ENCODE data around the gene PIGZ. TPM values are rescaled to one million over a fixed set of nuclear protein-coding genes. Genes with fewer than 3 reads are reported as not detected.
"Not testable (repeated sequence)": the region's sequence is repeated elsewhere in the genome, so short reads cannot be mapped to it uniquely, and the experiment has no call there.

PIGZ gene
- total and polyA plus RNA-seq, 2 donors from 2014 or later: 1.4 to 3.5 TPM

DNA sequence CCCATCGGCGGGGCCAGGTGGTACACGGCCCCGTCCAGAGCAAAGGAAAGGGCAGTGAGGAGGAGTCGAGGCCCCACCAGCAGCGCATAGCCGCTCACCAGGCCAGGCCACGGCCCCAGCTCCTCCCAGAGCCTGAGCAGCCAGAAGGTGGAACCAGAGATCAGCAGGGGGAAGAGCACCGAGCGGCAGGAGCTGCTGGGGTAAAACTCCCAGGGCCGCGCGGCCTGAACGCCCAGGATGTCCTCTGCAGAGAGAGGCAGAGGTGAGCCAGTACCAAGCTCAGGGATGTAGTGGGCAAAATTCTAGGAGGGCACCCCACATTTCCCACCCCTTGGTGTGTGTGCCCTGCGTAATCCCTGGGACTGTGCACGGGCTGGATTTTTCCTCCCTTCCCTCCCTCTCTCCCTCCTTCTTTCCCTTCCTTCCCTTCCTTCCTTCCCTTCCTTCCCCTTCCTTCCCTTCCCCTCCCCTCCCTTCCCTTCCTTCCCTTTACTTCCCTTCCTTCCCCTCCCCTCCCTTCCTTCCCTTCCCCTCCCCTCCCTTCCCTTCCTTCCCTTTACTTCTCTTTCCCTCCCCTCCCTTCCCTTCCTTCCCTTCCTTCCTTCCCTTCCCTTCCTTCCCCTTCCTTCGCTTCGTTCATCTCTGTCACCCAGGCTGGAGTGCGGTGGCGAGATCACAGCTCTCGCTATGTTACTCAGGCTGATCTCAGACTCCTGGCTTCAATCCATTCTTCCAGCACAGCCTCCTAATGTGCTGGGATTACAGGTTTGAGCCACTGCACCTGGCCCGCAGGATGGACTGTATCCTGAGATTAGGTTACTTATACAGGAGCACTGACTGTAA, 20.0 kb downstream of the PIGZ start:
- DNase-seq (peak in 3 of 5 donors; percentile 18 to 72 (median 49)), FAIRE-seq (no peak)
- intact Hi-C loops (cut with DNase I): no loop called here
- Histone ChIP-seq H3K9ac (ENCODE audit: low read length in 3 of 3) (no peak overlapping the region), H3K27ac (ENCODE audit: low read depth in 2 of 2, low read length in 2 of 2) (no peak overlapping the region), H3K4me1 (ENCODE audit: control insufficient read depth in 2 of 3, insufficient read depth in 2 of 3, low read depth in 1 of 3, low read length in 3 of 3) (peaks cover 0 to 2% (median 1%) of the 10 kb centered on the region in 3 donors), H3K4me3 (ENCODE audit: low read length in 3 of 3) (no peak overlapping the region), H3K36me3 (ENCODE audit: control insufficient read depth in 2 of 3, insufficient read depth in 3 of 3, low read length in 3 of 3) (no peaks in the 10 kb centered on the region), H3K9me3 (ENCODE audit: control insufficient read depth in 2 of 3, insufficient read depth in 1 of 3, low read length in 3 of 3) (no peaks in the 10 kb centered on the region), H3K27me3 (ENCODE audit: control insufficient read depth, insufficient read depth, low read length) (no peaks in the 10 kb centered on the region)
- TF ChIP-seq, protein P1, sequence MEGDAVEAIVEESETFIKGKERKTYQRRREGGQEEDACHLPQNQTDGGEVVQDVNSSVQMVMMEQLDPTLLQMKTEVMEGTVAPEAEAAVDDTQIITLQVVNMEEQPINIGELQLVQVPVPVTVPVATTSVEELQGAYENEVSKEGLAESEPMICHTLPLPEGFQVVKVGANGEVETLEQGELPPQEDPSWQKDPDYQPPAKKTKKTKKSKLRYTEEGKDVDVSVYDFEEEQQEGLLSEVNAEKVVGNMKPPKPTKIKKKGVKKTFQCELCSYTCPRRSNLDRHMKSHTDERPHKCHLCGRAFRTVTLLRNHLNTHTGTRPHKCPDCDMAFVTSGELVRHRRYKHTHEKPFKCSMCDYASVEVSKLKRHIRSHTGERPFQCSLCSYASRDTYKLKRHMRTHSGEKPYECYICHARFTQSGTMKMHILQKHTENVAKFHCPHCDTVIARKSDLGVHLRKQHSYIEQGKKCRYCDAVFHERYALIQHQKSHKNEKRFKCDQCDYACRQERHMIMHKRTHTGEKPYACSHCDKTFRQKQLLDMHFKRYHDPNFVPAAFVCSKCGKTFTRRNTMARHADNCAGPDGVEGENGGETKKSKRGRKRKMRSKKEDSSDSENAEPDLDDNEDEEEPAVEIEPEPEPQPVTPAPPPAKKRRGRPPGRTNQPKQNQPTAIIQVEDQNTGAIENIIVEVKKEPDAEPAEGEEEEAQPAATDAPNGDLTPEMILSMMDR (IDR thresholded peaks at IDR 0.05; ENCODE audit: borderline replicate concordance, extremely low read depth, insufficient read depth): no peak

DNA sequence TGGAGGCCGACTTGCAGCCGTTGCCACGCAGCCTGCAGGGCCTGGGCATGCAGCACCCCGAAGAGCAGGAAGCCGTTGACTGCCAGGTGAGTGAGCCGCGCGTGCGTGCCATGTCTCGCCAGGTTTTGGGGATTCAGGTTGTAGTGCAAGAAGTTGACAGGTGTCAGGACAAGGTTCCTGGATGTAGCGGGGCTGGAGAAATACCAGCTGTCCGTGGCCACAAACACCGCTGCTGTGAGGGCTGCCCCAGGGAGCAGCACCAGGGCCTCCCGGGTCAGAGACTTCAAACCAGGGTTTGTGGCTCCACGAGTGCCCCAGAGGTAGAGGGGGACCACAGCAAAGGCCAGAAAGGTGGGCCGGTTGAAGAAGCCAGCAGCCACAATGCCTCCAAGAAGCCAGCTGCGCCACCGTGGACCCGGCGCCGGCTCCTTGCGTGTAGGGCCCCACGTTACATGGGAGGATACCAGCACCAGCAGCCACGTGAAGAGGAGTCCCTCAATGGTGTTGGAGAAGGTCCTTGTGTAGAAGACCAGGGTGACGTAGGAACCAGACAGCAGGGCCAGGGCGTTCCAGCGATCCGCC, 20.7 kb downstream of the PIGZ start:
- intact Hi-C loops (cut with DNase I): no loop called here
- no peaks in the 10 kb centered on the region for H3K27me3 ChIP-seq (ENCODE audit: control insufficient read depth, insufficient read depth, low read length)
- peaks cover 0 to 9% (median 7%) of the 10 kb centered on the region in 3 donors for H3K4me1 ChIP-seq (ENCODE audit: control insufficient read depth in 2 of 3, insufficient read depth in 2 of 3, low read depth in 1 of 3, low read length in 3 of 3)
- no peak overlapping the region for H3K9ac ChIP-seq (ENCODE audit: low read length in 3 of 3)
- H3K36me3 ChIP-seq (ENCODE audit: control insufficient read depth in 2 of 3, insufficient read depth in 3 of 3, low read length in 3 of 3): no peaks in the 10 kb centered on the region
- DNase-seq (no peak), FAIRE-seq (no peak)
- H3K4me3 ChIP-seq (ENCODE audit: low read length in 3 of 3): no peak overlapping the region
- H3K27ac ChIP-seq (ENCODE audit: low read depth in 2 of 2, low read length in 2 of 2): no peak overlapping the region
- TF ChIP-seq, protein P1 (IDR thresholded peaks at IDR 0.05; ENCODE audit: borderline replicate concordance, extremely low read depth, insufficient read depth): no peak
- no peaks in the 10 kb centered on the region for H3K9me3 ChIP-seq (ENCODE audit: control insufficient read depth in 2 of 3, insufficient read depth in 1 of 3, low read length in 3 of 3)

DNA sequence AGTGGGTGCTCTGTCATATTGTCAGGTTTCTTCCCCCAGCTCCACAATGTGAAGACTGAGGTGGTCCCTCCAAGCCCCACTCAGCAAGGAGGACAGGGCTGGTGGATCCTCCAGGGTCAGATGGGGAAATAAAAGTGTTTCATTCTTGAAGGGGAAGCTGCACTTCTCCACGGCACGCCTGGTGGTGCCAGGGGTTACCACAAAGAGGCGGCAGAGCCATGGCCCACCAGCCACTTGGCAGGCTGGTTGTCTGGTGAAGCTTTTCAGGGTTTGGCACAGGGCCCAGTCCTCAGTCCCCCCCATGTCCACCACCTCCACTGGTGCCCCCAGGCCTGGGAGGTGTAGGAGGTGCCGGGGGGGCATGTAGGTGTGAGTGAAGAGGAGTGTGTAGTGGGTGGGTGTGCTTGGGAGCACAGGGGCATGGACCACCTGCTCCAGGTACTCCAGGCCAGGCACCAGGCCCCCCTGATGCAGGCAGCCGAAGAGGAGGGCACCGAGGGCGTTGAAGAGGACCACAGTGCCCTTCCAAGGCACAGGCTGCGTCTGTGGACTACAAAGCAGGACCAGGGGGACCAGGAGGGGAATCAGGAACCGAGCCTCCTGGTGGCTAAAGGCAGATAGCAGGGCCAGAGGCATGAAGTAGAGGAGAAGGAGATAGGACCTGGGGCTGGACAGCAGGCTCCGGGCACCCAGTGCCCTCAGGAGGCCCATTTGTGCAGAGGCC, 21.3 kb downstream of the PIGZ start:
- Histone ChIP-seq H3K4me3 (ENCODE audit: low read length in 3 of 3) (no peak overlapping the region), H3K27ac (ENCODE audit: low read depth in 2 of 2, low read length in 2 of 2) (no peak overlapping the region), H3K27me3 (ENCODE audit: control insufficient read depth, insufficient read depth, low read length) (no peaks in the 10 kb centered on the region), H3K36me3 (ENCODE audit: control insufficient read depth in 2 of 3, insufficient read depth in 3 of 3, low read length in 3 of 3) (no peaks in the 10 kb centered on the region), H3K4me1 (ENCODE audit: control insufficient read depth in 2 of 3, insufficient read depth in 2 of 3, low read depth in 1 of 3, low read length in 3 of 3) (peaks cover 0 to 9% (median 7%) of the 10 kb centered on the region in 3 donors), H3K9me3 (ENCODE audit: control insufficient read depth in 2 of 3, insufficient read depth in 1 of 3, low read length in 3 of 3) (no peaks in the 10 kb centered on the region), H3K9ac (ENCODE audit: low read length in 3 of 3) (no peak overlapping the region)
- intact Hi-C loops (cut with DNase I): no loop called here
- TF ChIP-seq, protein P1 (IDR thresholded peaks at IDR 0.05; ENCODE audit: borderline replicate concordance, extremely low read depth, insufficient read depth): no peak
- FAIRE-seq: no peak
- no peak for DNase-seq

DNA sequence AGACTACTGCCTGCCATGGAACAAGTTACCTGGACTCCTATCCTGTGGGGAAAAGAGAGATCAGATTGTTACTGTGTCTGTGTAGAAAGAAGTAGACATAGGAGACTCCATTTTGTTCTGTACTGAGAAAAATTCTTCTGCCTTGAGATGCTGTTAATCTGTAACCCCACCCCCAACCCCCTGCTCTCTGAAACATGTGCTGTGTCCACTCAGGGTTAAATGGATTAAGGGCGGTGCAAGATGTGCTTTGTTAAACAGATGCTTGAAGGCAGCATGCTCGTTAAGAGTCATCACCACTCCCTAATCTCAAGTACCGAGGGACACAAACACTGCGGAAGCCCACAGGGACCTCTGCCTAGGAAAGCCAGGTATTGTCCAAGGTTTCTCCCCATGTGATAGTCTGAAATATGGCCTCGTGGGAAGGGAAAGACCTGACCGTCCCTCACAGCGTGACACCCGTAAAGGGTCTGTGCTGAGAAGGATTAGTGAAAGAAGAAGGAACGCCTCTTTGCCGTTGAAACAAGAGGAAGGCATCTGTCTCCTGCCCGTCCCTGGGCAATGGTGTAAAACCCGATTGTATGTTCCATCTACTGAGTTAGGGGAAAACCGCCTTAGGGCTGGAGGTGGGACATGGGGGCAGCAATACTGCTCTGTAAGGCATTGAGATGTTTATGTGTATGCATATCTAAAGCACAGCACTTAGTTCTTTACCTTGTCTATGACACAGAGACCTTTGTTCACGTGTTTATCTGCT, 24.4 kb downstream of the PIGZ start:
- FAIRE-seq; DNase-seq; H3K4me3 ChIP-seq (ENCODE audit: low read length in 3 of 3); H3K27me3 ChIP-seq (ENCODE audit: control insufficient read depth, insufficient read depth, low read length); H3K27ac ChIP-seq (ENCODE audit: low read depth in 2 of 2, low read length in 2 of 2); H3K9ac ChIP-seq (ENCODE audit: low read length in 3 of 3); intact Hi-C loops (cut with DNase I); H3K9me3 ChIP-seq (ENCODE audit: control insufficient read depth in 2 of 3, insufficient read depth in 1 of 3, low read length in 3 of 3); H3K36me3 ChIP-seq (ENCODE audit: control insufficient read depth in 2 of 3, insufficient read depth in 3 of 3, low read length in 3 of 3): not testable (repeated sequence)
- H3K4me1 ChIP-seq (ENCODE audit: control insufficient read depth in 2 of 3, insufficient read depth in 2 of 3, low read depth in 1 of 3, low read length in 3 of 3): peaks cover 0 to 14% (median 7%) of the 10 kb centered on the region in 3 donors

Measured in kidney (tissue), 14 donors.